HG02970 (cell line): Measurements from ENCODE around the gene ZKSCAN8.
"Not testable (repeated sequence)": the region's sequence is repeated elsewhere in the genome, so short reads cannot be mapped to it uniquely, and the experiment has no call there.

Experiments
- ATAC-seq: cut with Tn5 transposase; IDR thresholded peaks from one replicate; pipeline ENCODE4 v1.9.1; 2021; ENCODE audit warnings: mild to moderate bottlenecking, moderate library complexity, moderate number of reproducible peaks; ENCODE audit not compliant: unreplicated experiment, low FRiP score

Gene ZKSCAN8

DNA sequence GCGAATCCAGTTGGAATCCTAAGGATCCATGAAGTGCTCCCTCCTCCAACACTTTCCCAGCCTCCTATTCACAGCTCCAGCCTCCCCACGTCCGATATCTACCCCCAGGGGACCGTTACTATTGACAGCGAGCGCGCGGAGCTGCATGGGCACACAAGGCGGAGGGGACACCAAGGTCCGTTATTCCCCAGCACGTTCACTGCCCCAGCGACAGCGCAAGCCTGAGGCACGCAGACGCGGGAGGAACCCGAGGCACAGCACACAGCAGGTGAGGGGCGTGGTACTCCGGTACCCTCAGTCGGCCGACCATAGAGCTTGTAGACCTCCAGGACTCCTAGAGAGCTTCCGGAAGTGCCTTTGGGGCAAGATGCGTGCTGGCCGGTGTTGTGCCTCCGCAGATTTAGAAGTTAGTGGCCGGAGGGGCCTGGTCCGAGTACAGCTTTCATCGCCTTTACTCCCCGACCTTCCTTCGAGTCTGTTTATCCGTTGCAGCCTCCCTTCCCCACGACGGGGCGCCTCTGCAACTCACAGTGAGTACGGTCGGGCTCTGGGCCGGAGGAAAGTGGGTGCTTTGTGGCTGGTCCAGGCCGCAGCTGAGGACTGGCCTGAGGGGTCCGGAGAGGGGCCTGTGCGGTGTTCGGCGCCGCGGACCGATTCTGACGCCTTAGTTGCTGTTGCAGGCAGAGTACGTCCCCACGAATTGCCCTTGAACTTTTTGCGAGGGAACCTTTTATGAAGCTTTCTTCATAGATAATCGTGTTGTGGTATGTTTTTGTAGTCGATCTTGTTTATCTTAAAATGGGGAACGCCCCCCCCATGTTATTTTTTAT is at the start of gene ZKSCAN8:
TSS of gene ZKSCAN8 (plus strand) at position 384 of the 830 bp plus-strand sequence. CDS start 6,525 bp downstream, outside the sequence.
- peak; percentile 77 for ATAC-seq

DNA sequence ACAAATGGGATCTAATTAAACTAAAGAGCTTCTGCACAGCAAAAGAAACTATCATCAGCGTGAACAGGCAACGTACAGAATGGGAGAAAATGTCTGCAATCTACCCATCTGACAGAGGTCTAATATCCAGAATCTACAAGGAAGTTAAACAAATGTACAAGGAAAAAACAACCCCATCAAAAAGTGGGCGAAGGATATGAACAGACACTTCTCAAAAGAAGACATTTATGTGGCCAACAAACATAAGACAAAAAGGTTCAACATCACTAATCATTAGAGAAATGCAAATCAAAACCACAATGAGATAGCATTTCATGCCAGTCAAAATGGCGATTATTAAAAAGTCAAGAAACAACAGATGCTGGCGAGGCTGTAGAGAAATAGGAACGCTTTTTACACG is 39.5 kb upstream of the ZKSCAN8 start:
- not testable (repeated sequence) for ATAC-seq

DNA sequence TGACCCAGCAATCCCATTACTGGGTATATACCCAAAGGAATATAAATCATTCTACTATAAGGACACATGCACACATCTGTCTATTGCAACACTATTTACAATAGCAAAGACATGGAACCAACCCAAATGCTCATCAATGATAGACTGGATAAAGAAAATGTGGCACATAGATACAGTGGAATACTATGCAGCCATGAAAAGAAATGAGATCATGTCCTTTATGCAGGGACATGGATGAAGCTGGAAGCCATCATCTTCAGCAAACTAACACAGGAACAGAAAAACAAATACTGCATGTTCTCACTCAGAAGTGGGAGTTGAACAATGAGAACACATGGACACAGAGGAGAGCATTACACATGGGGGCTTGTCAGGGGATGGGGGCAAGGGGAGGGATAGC is 39.0 kb upstream of the ZKSCAN8 start:
- not testable (repeated sequence) for ATAC-seq

DNA sequence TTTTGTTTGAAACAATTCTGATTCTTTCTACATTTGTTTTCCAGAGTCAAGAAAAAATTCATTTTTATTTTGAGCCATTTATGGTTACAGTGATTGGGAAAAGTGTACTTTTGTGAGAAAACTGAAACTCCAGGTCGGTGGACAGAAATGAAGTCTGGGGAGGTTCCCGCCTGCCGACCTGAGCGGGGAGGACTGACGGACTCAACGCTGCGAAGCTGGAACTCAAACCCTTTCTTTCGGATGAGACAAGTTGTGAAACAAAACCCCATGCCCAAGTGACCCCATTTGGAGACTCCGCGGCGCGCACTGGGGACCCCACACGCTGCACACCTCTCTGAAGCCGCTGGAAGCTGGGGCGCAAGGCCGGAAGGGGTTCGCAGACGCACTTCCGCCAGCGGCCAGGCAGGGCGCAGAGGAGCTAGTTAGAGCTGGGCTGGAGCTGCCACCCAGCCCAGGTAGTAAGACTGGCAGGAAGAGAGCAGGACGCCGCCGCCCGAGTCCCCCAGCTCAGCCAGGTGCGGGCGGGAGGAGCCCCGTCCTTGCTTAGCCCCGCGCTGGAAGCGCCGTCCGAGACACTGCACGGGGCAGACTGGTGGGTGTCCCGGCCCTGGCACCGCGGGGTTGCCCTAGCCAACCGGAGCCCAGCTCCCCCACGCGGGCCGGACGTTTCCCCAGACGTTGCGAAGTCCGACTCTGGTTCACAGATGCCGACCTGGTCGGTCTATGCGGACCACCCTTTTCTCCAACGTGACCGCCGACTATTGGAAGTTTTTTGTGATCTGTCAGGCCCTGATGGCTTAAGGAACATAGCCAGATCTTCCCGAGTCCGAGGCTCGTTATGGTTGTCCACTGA is 37.1 kb upstream of the ZKSCAN8 start:
- ATAC-seq, result peak; percentile 96

DNA sequence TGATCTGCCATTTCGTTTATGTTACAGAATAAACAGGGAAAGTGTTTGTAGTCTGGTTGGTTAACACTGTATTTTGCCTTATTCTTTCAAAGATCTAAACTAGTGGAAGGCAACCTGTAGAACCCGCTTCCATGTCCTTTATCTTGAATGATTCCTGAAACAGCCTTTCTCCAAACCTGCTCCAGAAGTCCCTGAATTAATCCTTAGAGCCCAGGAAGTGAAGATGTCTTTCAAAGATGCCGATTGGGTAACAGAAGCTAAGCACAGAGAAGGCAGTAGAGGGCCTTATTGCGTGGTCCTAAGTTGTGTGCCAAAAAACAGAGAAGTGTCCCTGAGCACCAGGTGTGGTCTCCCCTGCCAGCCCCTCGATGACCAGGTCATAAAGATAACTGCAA is 36.4 kb upstream of the ZKSCAN8 start:
- no peak for ATAC-seq

DNA sequence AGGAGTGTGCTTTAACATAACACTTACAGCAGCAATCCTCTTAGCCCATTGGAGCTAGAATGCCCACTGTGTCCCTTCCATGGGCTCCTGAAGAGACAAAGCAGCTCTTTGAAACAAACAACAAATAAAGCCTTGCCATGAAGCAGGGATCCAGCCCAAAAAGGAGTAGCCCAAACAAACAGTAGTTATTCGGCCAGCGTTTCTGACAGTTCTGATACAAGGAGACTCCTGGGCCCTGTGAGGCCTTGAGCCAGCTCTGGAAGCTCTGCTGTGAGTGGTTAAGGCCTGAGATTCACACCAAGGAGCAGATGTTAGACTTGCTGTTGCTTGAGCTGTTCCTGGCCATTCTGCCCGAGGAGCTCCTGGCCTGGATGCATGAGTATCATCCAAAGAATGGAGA is 34.2 kb upstream of the ZKSCAN8 start:
- no peak for ATAC-seq

DNA sequence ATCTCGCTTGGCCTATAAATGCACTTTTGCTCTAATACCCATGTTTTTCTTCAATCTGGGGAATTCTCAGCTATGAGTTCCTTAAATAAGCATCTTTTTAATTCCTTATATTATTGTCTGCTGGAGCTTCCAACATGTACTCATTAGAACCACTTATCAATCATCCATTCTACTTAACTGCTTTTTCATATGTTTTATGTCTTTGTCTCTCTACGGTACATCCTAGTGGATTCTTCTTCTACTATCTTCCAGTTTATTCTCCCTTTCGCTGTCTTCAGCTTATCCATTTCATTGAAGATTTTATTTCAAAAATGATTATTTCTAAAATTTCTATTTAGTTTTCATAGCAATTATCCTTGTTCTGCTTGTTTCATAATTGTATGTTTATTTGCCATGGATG is 29.7 kb upstream of the ZKSCAN8 start:
- ATAC-seq, result no peak

DNA sequence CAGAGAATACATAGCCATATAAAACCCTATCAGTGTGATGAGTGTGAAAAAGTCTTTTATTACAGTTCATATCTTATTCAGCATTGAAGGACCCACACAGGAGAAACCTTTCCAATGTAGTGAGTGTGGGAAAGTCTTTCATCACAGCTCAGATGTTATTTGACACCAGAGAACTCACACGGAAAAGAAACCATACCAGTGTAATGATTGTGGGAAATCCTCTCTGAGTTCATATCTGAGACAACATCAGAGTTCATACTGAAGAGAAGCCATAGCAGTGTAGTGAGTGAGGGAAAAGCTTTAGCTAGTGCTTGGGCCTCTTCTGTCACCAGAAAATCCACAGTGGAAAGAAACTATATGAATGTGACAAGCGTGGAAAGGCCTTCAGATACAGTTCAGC is 25.9 kb upstream of the ZKSCAN8 start:
- ATAC-seq, result no peak

DNA sequence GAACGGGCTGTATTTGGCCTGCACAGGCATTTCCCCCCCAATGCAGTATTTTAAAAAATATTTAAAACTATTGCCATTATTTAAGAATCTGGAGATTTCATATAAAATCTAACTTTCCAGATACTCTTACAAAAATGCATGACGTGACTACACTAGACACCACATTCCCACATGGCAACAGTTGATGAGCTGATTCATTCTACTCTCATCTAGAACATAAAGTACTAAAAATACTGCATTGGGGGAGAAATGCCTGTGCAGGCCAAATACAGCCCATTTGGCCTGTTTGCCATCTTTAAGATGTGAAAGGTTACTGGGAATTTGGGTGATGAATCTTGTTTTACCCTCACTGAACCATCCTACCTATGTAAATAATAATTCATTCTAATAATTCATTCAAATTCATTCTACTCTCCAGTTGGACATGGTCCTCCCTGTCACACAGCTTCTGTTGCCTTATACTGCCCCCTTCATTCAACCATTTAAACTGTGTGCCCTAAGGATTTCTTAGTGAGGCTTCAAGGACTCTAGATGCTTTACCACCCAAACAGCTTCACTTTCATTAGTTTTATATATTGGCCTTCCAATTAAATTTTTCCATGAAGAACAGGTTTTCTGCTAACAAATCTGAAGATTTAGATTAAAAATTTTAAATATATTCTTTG is 24.2 kb upstream of the ZKSCAN8 start:
- no peak for ATAC-seq

DNA sequence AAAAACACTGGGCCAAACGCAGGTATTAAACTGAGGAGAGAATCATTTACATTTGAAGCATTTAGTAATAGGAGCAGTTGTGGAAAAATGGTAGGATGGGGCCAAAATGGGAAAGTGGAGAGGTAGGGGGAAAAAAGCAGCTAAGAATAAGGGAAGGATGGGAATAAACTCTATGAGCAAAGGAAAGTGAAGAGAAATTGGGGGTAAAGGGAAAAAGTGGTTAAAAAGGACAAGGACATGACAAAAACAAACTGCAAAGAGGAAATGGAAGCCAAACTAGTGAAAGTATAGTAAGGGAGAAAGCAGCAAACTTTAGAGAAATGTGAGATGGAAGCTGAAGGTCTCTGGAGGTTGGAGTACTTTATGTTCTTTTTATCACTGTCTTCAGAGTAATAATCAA is 23.5 kb upstream of the ZKSCAN8 start:
- ATAC-seq, result no peak

DNA sequence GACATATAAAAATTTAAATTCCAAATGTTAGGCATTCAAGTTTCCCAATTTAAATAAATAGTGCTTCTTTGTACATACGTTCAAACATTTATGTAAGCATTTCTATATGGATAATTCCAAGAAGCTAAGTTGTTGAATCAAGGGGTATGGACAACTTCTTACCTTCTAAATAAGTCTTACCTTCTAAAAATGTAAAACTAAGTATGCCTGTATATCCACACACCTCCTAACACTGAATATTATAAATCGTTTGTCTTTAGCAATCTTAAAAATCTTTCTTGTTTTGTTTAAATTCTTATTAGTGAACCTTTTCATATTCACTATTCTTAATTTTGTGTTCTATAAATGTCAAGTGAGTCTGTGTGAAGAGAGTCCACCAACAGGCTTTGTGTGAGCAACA is 19.8 kb upstream of the ZKSCAN8 start:
- ATAC-seq, result no peak

DNA sequence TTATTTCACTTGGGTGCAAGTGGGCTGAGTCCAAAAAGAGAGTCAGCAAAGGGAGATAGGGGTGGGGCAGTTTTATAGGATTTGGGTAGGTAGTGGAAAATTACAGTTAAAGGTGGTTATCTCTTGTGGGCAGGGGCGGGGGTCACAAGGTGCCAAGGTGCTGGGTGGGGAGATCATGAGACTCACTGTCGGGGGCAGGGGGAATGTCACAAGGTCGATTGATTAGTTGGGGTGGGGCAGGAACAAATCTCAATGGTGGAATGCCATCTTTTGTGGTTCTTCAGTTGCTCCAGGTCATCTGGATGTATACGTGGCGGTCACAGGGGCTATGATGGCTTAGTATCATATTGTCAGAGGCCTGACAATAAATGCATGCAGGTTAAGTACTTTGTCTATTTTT is 19.4 kb upstream of the ZKSCAN8 start:
- not testable (repeated sequence) for ATAC-seq

DNA sequence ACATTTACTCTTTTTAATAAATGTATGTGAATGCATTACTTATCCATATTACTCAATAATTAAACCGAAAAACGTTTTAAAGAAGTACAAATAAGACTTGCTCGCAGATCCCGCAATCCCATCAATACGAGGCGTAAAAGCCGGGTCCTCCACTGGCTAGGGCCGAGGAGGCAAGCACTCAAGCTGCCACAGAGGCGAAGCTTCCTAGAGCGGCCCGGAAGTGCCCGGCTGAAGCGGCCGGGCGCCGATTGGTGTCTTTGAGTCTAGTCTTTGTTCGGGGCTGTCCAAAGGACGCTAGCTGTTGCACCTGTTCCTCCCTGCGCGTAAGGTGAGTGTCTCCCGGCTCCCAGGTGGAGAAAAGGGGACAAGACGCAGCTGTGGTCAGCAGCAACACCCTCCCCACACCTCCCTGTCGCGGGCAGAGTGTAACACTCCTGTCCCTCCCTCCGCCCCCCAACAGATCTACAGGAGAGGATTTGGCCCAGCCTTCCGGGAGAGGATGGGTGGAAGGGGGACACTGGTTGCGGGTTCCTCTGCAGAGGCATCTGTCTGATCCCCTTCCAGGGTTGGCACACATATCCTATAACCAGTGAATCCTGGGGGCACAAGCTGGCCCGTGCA is 17.2 kb upstream of the ZKSCAN8 start, which contains the start of gene ZSCAN16:
TSS of gene ZSCAN16 (plus strand) at position 260 of the 621 bp plus-strand sequence. CDS start 835 bp downstream, outside the sequence.
- ATAC-seq, result peak; percentile 77

DNA sequence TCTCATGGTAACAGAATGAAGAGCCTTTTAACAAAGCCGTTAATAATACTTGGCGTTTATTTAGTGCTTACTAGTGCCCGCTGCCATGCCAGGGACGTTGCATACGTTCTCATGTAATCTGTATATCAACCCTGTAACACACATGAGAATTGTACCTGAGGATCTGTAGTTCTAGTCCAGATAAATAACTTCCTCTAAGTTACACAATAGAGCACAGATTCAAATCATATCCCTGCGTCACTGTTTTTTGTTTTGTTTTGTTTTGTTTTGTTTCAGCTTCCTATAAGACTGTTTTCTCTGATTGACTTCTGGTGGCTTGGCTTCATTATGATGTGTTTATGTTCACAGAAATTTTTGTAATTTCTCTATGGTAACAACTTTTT is 16.7 kb upstream of the ZKSCAN8 start:
- ATAC-seq, result no peak

DNA sequence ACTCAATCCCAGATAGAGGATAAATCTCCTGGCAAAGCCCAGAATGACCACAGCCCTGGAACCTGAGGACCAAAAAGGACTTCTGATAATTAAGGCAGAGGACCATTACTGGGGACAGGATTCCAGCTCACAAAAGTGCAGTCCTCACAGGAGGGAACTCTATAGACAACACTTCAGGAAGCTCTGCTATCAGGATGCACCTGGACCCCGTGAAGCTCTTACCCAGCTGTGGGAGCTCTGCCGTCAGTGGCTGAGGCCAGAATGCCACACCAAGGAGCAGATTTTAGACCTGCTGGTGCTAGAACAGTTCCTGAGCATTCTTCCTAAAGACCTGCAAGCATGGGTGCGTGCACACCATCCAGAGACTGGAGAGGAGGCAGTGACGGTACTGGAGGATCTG is 16.3 kb upstream of the ZKSCAN8 start:
- no peak for ATAC-seq

DNA sequence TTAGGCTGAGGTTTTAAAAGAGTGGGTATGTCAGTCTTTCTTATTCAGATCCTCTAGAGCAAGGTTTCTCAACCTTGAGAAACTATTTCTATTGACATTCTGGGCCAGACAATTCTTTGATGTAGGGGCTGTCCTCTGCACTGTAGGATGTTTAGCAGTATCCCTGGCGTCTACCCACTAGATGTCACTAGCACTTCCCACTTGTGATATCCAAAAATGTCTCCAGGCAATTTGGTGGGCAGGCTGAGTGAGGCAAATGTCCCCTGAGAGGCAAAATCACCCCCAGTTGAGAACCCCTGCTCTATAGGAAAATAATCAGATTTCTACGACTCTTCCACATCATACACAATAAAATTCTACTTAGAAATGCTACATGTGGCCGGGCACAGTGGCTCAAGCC is 7.7 kb upstream of the ZKSCAN8 start:
- ATAC-seq, result no peak

DNA sequence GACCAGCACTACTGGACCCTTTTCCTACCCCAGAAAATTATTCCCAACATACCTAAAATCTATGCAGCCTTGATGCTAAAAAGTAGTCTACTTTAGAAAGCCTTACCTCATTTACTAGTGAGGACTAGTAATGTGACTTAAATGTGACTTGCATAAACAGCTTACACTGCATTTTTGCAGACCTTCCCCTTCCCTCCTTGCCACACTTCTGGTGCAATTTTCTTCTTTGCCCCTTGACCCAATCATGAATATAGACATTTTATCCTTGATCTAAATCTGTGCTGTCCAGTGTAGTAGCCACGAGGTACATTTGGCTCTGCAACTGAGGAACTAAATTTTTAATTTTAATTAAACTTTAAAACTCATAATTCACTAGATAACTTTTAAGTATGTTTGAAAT is 7.0 kb upstream of the ZKSCAN8 start:
- ATAC-seq, result no peak

DNA sequence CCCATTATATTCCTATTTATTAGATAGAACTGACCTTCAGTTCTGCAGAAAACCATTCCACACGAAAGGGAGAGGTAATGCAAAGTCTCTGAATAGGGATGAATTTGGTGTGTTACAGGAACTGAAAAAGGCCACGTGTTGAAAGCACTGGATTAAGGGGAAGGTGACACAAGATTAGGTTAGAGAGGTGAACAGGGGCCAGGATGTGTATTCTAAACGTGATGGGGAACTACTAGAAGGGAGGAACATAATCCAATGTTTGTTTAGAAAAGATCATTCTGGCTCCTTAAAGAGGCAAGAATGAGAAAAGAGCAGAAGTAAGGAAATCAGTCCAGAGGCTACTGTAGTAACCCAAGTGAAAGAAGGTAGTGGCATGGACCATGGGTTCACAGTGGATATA is 6.3 kb upstream of the ZKSCAN8 start:
- ATAC-seq, result no peak

DNA sequence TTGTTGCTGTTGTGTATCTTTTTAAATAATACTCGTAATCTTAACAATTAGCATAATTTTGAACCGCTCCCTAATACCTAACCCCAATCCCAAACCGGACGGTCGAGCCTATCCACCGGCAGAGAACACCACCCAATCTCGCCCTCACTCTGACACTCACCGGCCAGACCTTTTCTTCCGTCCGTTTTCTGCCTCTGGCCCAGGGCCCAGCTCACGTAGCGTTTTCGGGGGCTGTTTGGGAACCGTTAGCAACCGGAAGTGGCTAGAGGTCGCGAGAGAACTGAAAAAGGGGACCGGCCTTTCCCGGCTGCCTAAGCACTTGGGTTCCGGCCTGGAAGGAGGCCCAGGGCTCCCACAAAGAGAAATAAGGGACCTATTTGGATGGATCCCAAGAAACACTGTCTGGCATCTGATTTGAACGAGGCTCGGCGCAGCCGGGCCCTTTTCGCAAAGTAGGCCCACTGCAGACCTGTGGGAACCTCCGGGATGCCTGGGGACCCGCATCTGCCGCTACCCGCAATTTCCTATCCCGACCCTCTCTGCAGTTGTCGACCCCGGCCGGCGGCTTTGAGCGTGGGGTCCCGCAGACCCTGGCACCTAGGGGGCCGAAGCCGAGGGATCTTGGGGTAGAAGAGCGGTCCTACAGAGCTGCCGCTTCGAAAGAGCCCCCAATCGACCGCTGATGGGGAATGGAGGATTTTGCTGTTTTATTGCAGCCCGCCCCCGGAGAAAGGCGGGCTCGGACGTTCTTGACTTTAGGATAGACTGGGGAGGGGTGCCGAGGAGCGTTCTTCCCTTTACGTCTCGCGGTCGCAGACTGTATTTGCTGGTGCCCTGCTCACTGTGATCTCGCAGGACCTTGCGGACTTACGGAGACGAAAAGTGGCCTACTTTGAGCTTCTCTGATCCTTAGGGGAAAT is 4.8 kb upstream of the ZKSCAN8 start:
- peak; percentile 52 for ATAC-seq
